ENCODE results near the gene WDR31. TPM values are rescaled to one million over a fixed set of nuclear protein-coding genes. Genes with fewer than 3 reads are reported as not detected.

The WDR31 gene
- total RNA-seq, 2 donors from 2014 or later: 4.5 to 8.4 TPM

DNA sequence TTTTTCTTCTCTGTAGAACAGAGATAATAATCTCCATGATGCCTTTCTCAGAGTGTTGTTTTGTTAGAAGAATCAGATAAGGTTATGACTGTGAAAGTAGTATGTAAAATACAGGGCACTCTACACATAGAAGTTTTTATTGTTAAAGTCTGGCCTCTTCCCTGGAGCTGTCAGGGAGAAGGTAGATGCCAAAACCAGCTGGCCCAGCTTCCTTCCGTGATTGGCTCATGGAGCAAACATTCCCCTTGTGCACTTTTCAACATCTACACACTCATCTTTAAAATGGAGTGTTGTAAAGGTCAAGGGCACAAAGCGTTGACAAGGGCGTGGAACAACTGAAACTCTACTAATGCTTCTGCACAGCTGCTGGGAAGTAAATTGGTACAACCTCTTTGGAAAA lies 29.5 kb downstream of the WDR31 start:
- WGBS, 2 experiments (ENCODE audit: insufficient coverage in 1 of 2, insufficient read length in 1 of 2): 91% methylated on average over 3 of the region's 3 CpGs; no CpG with 5 or more reads in 1 of the 2 experiments
- no peaks in the 10 kb centered on the region for H3K27me3 Mint-ChIP-seq (ENCODE audit: insufficient read depth)
- H3K4me1 ChIP-seq (ENCODE audit: control insufficient read depth, insufficient read depth, low read length): no peaks in the 10 kb centered on the region
- no peaks in the 10 kb centered on the region for H3K27me3 ChIP-seq (ENCODE audit: control insufficient read depth, insufficient read depth, low read length, poor library complexity, severe bottlenecking)
- no peak for DNase-seq
- H3K9ac ChIP-seq (ENCODE audit: extremely low read depth, low read length, poor library complexity, severe bottlenecking): no peak overlapping the region
- no peak overlapping the region for H3K4me3 Mint-ChIP-seq
- no peak overlapping the region for H3K4me3 ChIP-seq (ENCODE audit: low read length)
- no peaks in the 10 kb centered on the region for H3K4me1 Mint-ChIP-seq
- no peaks in the 10 kb centered on the region for H3K36me3 ChIP-seq (ENCODE audit: control insufficient read depth, insufficient read depth, low read length)
- no peak overlapping the region for H3K27ac Mint-ChIP-seq
- H3K36me3 Mint-ChIP-seq (ENCODE audit: low read depth): no peaks in the 10 kb centered on the region
- TF ChIP-seq, protein P1, sequence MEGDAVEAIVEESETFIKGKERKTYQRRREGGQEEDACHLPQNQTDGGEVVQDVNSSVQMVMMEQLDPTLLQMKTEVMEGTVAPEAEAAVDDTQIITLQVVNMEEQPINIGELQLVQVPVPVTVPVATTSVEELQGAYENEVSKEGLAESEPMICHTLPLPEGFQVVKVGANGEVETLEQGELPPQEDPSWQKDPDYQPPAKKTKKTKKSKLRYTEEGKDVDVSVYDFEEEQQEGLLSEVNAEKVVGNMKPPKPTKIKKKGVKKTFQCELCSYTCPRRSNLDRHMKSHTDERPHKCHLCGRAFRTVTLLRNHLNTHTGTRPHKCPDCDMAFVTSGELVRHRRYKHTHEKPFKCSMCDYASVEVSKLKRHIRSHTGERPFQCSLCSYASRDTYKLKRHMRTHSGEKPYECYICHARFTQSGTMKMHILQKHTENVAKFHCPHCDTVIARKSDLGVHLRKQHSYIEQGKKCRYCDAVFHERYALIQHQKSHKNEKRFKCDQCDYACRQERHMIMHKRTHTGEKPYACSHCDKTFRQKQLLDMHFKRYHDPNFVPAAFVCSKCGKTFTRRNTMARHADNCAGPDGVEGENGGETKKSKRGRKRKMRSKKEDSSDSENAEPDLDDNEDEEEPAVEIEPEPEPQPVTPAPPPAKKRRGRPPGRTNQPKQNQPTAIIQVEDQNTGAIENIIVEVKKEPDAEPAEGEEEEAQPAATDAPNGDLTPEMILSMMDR (conservative IDR thresholded peaks at IDR 0.05): no peak
- no peaks in the 10 kb centered on the region for H3K9me3 Mint-ChIP-seq
- no peaks in the 10 kb centered on the region for H3K9me3 ChIP-seq (ENCODE audit: control insufficient read depth, low read length)
- no peak overlapping the region for H3K27ac ChIP-seq (ENCODE audit: low read depth, low read length)

DNA sequence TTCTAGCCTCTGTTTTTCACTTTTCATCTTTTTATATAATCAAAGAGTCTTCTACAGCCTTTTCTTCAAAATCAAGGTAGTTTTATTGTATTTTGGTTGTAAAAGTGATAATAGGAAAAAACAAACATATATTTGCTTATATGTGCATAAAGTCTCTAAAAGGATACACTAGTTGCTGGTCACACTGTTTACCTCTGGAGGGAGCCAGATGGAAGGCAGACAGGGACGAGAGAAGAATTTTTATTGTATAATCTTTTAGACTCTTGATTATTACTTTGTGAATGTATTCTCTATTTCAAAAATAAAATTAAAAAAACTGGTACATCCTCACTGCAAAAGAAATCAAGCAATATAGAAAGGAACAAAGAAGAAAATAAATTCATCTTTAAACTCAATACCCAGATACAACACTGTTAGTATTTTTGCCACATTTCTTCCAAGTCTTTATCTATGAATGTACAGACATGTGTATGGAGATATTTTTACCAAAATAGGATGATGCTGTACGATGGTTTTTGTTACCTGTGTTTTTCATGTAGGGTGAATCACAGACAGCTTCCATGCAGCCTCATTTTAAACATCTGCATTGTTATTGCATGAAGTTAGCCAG lies 30.8 kb downstream of the WDR31 start:
- no peak overlapping the region for H3K4me3 Mint-ChIP-seq
- no peaks in the 10 kb centered on the region for H3K27me3 Mint-ChIP-seq (ENCODE audit: insufficient read depth)
- H3K4me1 Mint-ChIP-seq: no peaks in the 10 kb centered on the region
- no peak overlapping the region for H3K9ac ChIP-seq (ENCODE audit: extremely low read depth, low read length, poor library complexity, severe bottlenecking)
- no peaks in the 10 kb centered on the region for H3K36me3 Mint-ChIP-seq (ENCODE audit: low read depth)
- DNase-seq: no peak
- no peak overlapping the region for H3K4me3 ChIP-seq (ENCODE audit: low read length)
- H3K27ac Mint-ChIP-seq: no peak overlapping the region
- H3K27me3 ChIP-seq (ENCODE audit: control insufficient read depth, insufficient read depth, low read length, poor library complexity, severe bottlenecking): no peaks in the 10 kb centered on the region
- no peak overlapping the region for H3K27ac ChIP-seq (ENCODE audit: low read depth, low read length)
- no peaks in the 10 kb centered on the region for H3K9me3 Mint-ChIP-seq
- TF ChIP-seq, protein P1 (conservative IDR thresholded peaks at IDR 0.05): peak; percentile 87
- 13 to 30% methylated on average over 1 to 2 of the region's 2 CpGs for WGBS, 2 experiments (ENCODE audit: insufficient coverage in 1 of 2, insufficient read length in 1 of 2)
- H3K4me1 ChIP-seq (ENCODE audit: control insufficient read depth, insufficient read depth, low read length): no peaks in the 10 kb centered on the region
- H3K36me3 ChIP-seq (ENCODE audit: control insufficient read depth, insufficient read depth, low read length): no peaks in the 10 kb centered on the region
- H3K9me3 ChIP-seq (ENCODE audit: control insufficient read depth, low read length): no peaks in the 10 kb centered on the region

DNA sequence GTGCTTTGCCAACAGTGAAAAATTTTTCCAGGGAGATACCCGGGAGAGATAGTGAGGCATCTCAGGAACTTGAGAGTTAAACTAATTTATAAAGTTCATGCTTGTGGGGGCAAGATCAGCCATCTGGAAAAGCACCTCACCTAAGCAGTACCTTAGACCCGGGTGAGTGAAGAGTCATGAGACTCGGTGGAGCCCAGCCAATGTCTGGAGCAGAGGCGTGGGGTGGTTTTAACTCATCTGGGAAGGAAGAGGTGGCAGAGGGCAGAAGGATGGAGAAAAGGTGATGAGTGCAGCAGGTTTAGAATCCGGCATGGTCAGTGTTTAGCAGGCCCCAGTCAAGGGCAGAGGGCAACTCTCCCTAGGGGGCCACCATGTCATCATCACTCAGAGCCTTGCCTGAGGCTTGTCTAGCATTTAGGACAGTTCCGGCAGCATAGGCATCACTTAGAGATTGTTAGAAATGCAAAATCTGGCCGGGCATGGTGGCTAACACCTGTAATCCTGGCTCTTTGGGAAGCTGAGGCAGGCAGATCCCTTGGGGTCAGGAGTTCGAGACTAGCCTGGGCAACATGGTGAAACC lies 32.6 kb downstream of the WDR31 start:
- TF ChIP-seq, protein P1 (conservative IDR thresholded peaks at IDR 0.05): no peak
- H3K4me3 ChIP-seq (ENCODE audit: low read length): no peak overlapping the region
- H3K9ac ChIP-seq (ENCODE audit: extremely low read depth, low read length, poor library complexity, severe bottlenecking): no peak overlapping the region
- no peak for DNase-seq
- 82 to 86% methylated on average over 7 to 8 of the region's 8 CpGs for WGBS, 2 experiments (ENCODE audit: insufficient coverage in 1 of 2, insufficient read length in 1 of 2)
- no peaks in the 10 kb centered on the region for H3K27me3 ChIP-seq (ENCODE audit: control insufficient read depth, insufficient read depth, low read length, poor library complexity, severe bottlenecking)
- no peak overlapping the region for H3K27ac ChIP-seq (ENCODE audit: low read depth, low read length)
- H3K4me1 Mint-ChIP-seq: peaks cover 5% of the 10 kb centered on the region
- no peaks in the 10 kb centered on the region for H3K36me3 Mint-ChIP-seq (ENCODE audit: low read depth)
- H3K4me3 Mint-ChIP-seq: no peak overlapping the region
- H3K27me3 Mint-ChIP-seq (ENCODE audit: insufficient read depth): no peaks in the 10 kb centered on the region
- H3K27ac Mint-ChIP-seq: no peak overlapping the region
- H3K9me3 Mint-ChIP-seq: no peaks in the 10 kb centered on the region
- no peaks in the 10 kb centered on the region for H3K9me3 ChIP-seq (ENCODE audit: control insufficient read depth, low read length)
- no peaks in the 10 kb centered on the region for H3K4me1 ChIP-seq (ENCODE audit: control insufficient read depth, insufficient read depth, low read length)
- no peaks in the 10 kb centered on the region for H3K36me3 ChIP-seq (ENCODE audit: control insufficient read depth, insufficient read depth, low read length)

Data from endodermal cell (in vitro differentiated cells).